Immature natural killer cell (primary cell): ENCODE data around the gene ANKRD60. TPM values are rescaled to one million over a fixed set of nuclear protein-coding genes. Genes with fewer than 3 reads are reported as not detected.

ENCODE experiments used
- DNase-seq, 3 donors: peaks; one replicate each; pipeline ENCODE4 v3.0.0; 2022; ENCODE audit warnings: mixed read lengths in 1 of 3
- H3K27ac Mint-ChIP-seq, 6 donors: one replicate each; pipeline ENCODE4 v1.8.0; 2020; ENCODE audit warnings: mixed read lengths in 6 of 6, mild to moderate bottlenecking in 5 of 6, inconsistent platforms in 4 of 6, moderate library complexity in 3 of 6
- H3K27me3 Mint-ChIP-seq, 3 donors: one replicate each; pipeline ENCODE4 v1.8.0; 2020 to 2021; ENCODE audit warnings: low read depth in 3 of 3, mild to moderate bottlenecking in 3 of 3, mixed read lengths in 3 of 3, moderate library complexity in 3 of 3, inconsistent platforms in 1 of 3
- H3K36me3 Mint-ChIP-seq, 3 donors: one replicate each; pipeline ENCODE4 v1.8.0; 2020; ENCODE audit warnings: mixed read lengths in 3 of 3, inconsistent platforms in 2 of 3, mild to moderate bottlenecking in 2 of 3
- H3K4me1 Mint-ChIP-seq, 2 donors: one replicate each; pipeline ENCODE4 v1.8.0; 2020; ENCODE audit warnings: inconsistent platforms in 2 of 2, mild to moderate bottlenecking in 2 of 2, mixed read lengths in 2 of 2, moderate library complexity in 1 of 2
- H3K4me3 Mint-ChIP-seq, 5 donors: one replicate each; pipeline ENCODE4 v1.8.0; 2020; ENCODE audit warnings: mild to moderate bottlenecking in 5 of 5, mixed read lengths in 5 of 5, inconsistent platforms in 3 of 5, moderate library complexity in 3 of 5
- H3K9me3 Mint-ChIP-seq, 6 donors: one replicate each; pipeline ENCODE4 v1.8.0; 2020; ENCODE audit warnings: mild to moderate bottlenecking in 6 of 6, mixed read lengths in 6 of 6, inconsistent platforms in 4 of 6, moderate library complexity in 3 of 6
- polyA plus RNA-seq, 3 donors: library from polyadenylated mRNA; unstranded; fragments of 300-500 nt; fragmentation: Illumina TruSeq; gene quantifications; one replicate each; pipeline ENCODE4 v1.2.3, GENCODE V29; 2021

The ANKRD60 gene
- polyA plus RNA-seq, 3 donors from 2014 or later = not detected

- DNase-seq = no peak
- Mint-ChIP-seq H3K27ac (no peak overlapping the region), H3K4me1 (peaks cover 6 to 17% of the 10 kb centered on the region in 2 donors), H3K27me3 (peaks cover 0 to 5% (median 2%) of the 10 kb centered on the region in 3 donors), H3K36me3 (peaks cover 7 to 25% (median 15%) of the 10 kb centered on the region in 3 donors), H3K4me3 (no peak overlapping the region), H3K9me3 (no peaks in the 10 kb centered on the region)
These were observed 10.8 kb upstream of the ANKRD60 start for GRCh38 chr20:58239216-58239615.

- Mint-ChIP-seq H3K9me3 (no peaks in the 10 kb centered on the region), H3K27ac (no peak overlapping the region), H3K4me3 (no peak overlapping the region), H3K36me3 (peaks cover 6 to 19% (median 9%) of the 10 kb centered on the region in 3 donors), H3K4me1 (peaks cover 6 to 17% of the 10 kb centered on the region in 2 donors), H3K27me3 (peaks cover 0 to 5% (median 2%) of the 10 kb centered on the region in 3 donors)
- no peak for DNase-seq
These were observed 10.0 kb upstream of the ANKRD60 start for GRCh38 chr20:58238490-58238889.

GRCh38 chr20:58237318-58238132, 9.1 kb upstream of the ANKRD60 start:
- peaks cover 4 to 16% (median 7%) of the 10 kb centered on the region in 3 donors for H3K36me3 Mint-ChIP-seq
- peaks cover 0 to 5% (median 2%) of the 10 kb centered on the region in 3 donors for H3K27me3 Mint-ChIP-seq
- H3K4me3 Mint-ChIP-seq = peak overlapping the region; percentile 84 to 95 (median 90)
- peak overlapping the region in 4 of 6 donors; percentile 48 to 86 (median 70) for H3K27ac Mint-ChIP-seq
- H3K4me1 Mint-ChIP-seq = peaks cover 6 to 17% of the 10 kb centered on the region in 2 donors
- no peak for DNase-seq
- no peaks in the 10 kb centered on the region for H3K9me3 Mint-ChIP-seq

GRCh38 chr20:58236612-58237317, 8.3 kb upstream of the ANKRD60 start:
- no peaks in the 10 kb centered on the region for H3K9me3 Mint-ChIP-seq
- DNase-seq = peak; percentile 65 to 69 (median 68)
- peaks cover 0 to 8% (median 8%) of the 10 kb centered on the region in 3 donors for H3K36me3 Mint-ChIP-seq
- peaks cover 0 to 5% (median 2%) of the 10 kb centered on the region in 3 donors for H3K27me3 Mint-ChIP-seq
- H3K27ac Mint-ChIP-seq = peak overlapping the region; percentile 72 to 86 (median 78)
- peak overlapping the region; percentile 84 to 95 (median 90) for H3K4me3 Mint-ChIP-seq
- H3K4me1 Mint-ChIP-seq = peaks cover 6 to 17% of the 10 kb centered on the region in 2 donors

- Mint-ChIP-seq H3K27ac (no peak overlapping the region), H3K36me3 (peaks cover 6 to 21% (median 17%) of the 10 kb centered on the region in 3 donors), H3K27me3 (peaks cover 3 to 9% (median 6%) of the 10 kb centered on the region in 3 donors), H3K4me3 (peak overlapping the region in 1 of 5 donors; percentile 15), H3K4me1 (peaks cover 6 to 17% of the 10 kb centered on the region in 2 donors), H3K9me3 (no peaks in the 10 kb centered on the region)
- no peak for DNase-seq
These were observed 6.6 kb upstream of the ANKRD60 start for GRCh38 chr20:58235010-58235409.

- Mint-ChIP-seq H3K27me3 (peaks cover 9 to 19% (median 9%) of the 10 kb centered on the region in 3 donors), H3K4me1 (peaks cover 10 to 23% of the 10 kb centered on the region in 2 donors), H3K27ac (peak overlapping the region in 1 of 6 donors; percentile 28), H3K4me3 (no peak overlapping the region), H3K9me3 (no peaks in the 10 kb centered on the region), H3K36me3 (peaks cover 15 to 27% (median 16%) of the 10 kb centered on the region in 3 donors)
- peak; percentile 25 to 28 (median 26) for DNase-seq
These were observed 5.6 kb upstream of the ANKRD60 start for GRCh38 chr20:58233881-58234528.

- H3K36me3 Mint-ChIP-seq = peaks cover 15 to 28% (median 16%) of the 10 kb centered on the region in 3 donors
- H3K27ac Mint-ChIP-seq = no peak overlapping the region
- DNase-seq = no peak
- no peaks in the 10 kb centered on the region for H3K9me3 Mint-ChIP-seq
- peaks cover 11 to 23% (median 13%) of the 10 kb centered on the region in 3 donors for H3K27me3 Mint-ChIP-seq
- H3K4me3 Mint-ChIP-seq = no peak overlapping the region
- H3K4me1 Mint-ChIP-seq = peaks cover 14 to 26% of the 10 kb centered on the region in 2 donors
These were observed 4.9 kb upstream of the ANKRD60 start for GRCh38 chr20:58233393-58233792.

GRCh38 chr20:58231683-58232082, 3.2 kb upstream of the ANKRD60 start:
- Mint-ChIP-seq H3K27ac (no peak overlapping the region), H3K36me3 (peaks cover 15 to 28% (median 16%) of the 10 kb centered on the region in 3 donors), H3K27me3 (peaks cover 23 to 35% (median 24%) of the 10 kb centered on the region in 3 donors), H3K4me3 (no peak overlapping the region), H3K4me1 (peaks cover 22 to 27% of the 10 kb centered on the region in 2 donors), H3K9me3 (peaks cover 0 to 4% (median 0%) of the 10 kb centered on the region in 6 donors)
- DNase-seq = no peak

- peaks cover 18% of the 10 kb centered on the region in 2 donors for H3K4me1 Mint-ChIP-seq
- peaks cover 26 to 33% (median 31%) of the 10 kb centered on the region in 3 donors for H3K27me3 Mint-ChIP-seq
- peaks cover 0 to 4% (median 0%) of the 10 kb centered on the region in 6 donors for H3K9me3 Mint-ChIP-seq
- peaks cover 15 to 28% (median 16%) of the 10 kb centered on the region in 3 donors for H3K36me3 Mint-ChIP-seq
- no peak for DNase-seq
- peak overlapping the region in 5 of 6 donors; percentile 10 to 85 (median 75) for H3K27ac Mint-ChIP-seq
- peak overlapping the region; percentile 42 to 75 (median 67) for H3K4me3 Mint-ChIP-seq
These were observed 845 bp upstream of the ANKRD60 start for GRCh38 chr20:58229198-58229798.

- peaks cover 0 to 4% (median 0%) of the 10 kb centered on the region in 6 donors for H3K9me3 Mint-ChIP-seq
- DNase-seq = peak in 2 of 3 donors; percentile 46 to 66
These were observed 360 bp downstream of the ANKRD60 start for GRCh38 chr20:58228103-58228483.

GRCh38 chr20:58227391-58228102, 906 bp downstream of the ANKRD60 start:
- H3K4me3 Mint-ChIP-seq = peak overlapping the region; percentile 21 to 69 (median 26)
- no peak for DNase-seq

More at GRCh38 chr20:58228103-58228483, 360 bp downstream of the ANKRD60 start:
- H3K4me3 Mint-ChIP-seq = peak overlapping the region; percentile 21 to 69 (median 26)
- peaks cover 27 to 36% (median 31%) of the 10 kb centered on the region in 3 donors for H3K27me3 Mint-ChIP-seq
- peaks cover 13 to 28% (median 16%) of the 10 kb centered on the region in 3 donors for H3K36me3 Mint-ChIP-seq
- peak overlapping the region in 5 of 6 donors; percentile 78 to 93 (median 90) for H3K27ac Mint-ChIP-seq
- peaks cover 18% of the 10 kb centered on the region in 2 donors for H3K4me1 Mint-ChIP-seq

More at GRCh38 chr20:58227391-58228102, 906 bp downstream of the ANKRD60 start:
- Mint-ChIP-seq H3K9me3 (peaks cover 0 to 4% (median 0%) of the 10 kb centered on the region in 6 donors), H3K4me1 (peaks cover 18% of the 10 kb centered on the region in 2 donors), H3K36me3 (peaks cover 11 to 28% (median 16%) of the 10 kb centered on the region in 3 donors), H3K27ac (peak overlapping the region in 5 of 6 donors; percentile 78 to 93 (median 90)), H3K27me3 (peaks cover 27 to 36% (median 31%) of the 10 kb centered on the region in 3 donors)
